H1 (cell line): ENCODE data around the gene KCNH5. TPM values are rescaled to one million over a fixed set of nuclear protein-coding genes. Genes with fewer than 3 reads are reported as not detected.

ENCODE experiments used
- CTCF ChIA-PET: fragments of 300-600 bp; sonication (Branson Sonifier 250); formaldehyde crosslinking; loops from one replicate; lab custom pipeline; 2021; ENCODE audit not compliant: partially characterized antibody; lab: Charles Lee
- POLR2A ChIA-PET: fragments of 300-600 bp; sonication (Branson Sonifier 250); formaldehyde crosslinking; loops from one replicate; lab custom pipeline; 2021; ENCODE audit warnings: inconsistent platforms; ENCODE audit not compliant: partially characterized antibody; lab: Charles Lee
- DNase-seq, 2 experiments: peaks; one replicate each; pipeline versions ENCODE4 v3.0.0 to v3.0.0-alpha.2; 2010 to 2022; ENCODE audit warnings: low spot score in 2 of 2, low read depth in 1 of 2, mixed read lengths in 1 of 2
- FAIRE-seq: peaks from 2 replicates; lab custom pipeline; 2011; peaks lifted over from hg19 to GRCh38; lab: Jason Lieb, UNC
- H2AFZ ChIP-seq: 2 replicates; pipeline ENCODE4 v1.8.1; 2012; ENCODE audit warnings: low read length, inconsistent platforms
- H2AK5ac ChIP-seq: 2 replicates; pipeline ENCODE4 v1.6.1; 2013; ENCODE audit warnings: low read depth, low read length
- H2BK120ac ChIP-seq: replicated peaks from 2 replicates; pipeline ENCODE3; 2013; ENCODE audit warnings: low read depth, low read length, inconsistent platforms
- H2BK12ac ChIP-seq: 2 replicates; pipeline ENCODE4 v1.6.1; 2013; ENCODE audit warnings: low read depth, low read length
- H2BK15ac ChIP-seq: 2 replicates; pipeline ENCODE4 v1.6.1; 2013; ENCODE audit warnings: low read length
- H2BK20ac ChIP-seq: 2 replicates; pipeline ENCODE4 v1.6.1; 2013; ENCODE audit warnings: low read length
- H2BK5ac ChIP-seq: 2 replicates; pipeline ENCODE4 v1.6.1; 2013; ENCODE audit warnings: low read depth, low read length
- H3K14ac ChIP-seq: 2 replicates; pipeline ENCODE4 v1.6.1; 2013; ENCODE audit warnings: inconsistent platforms; ENCODE audit not compliant: insufficient read length
- H3K18ac ChIP-seq: 2 replicates; pipeline ENCODE4 v1.6.1; 2013; ENCODE audit warnings: low read length; ENCODE audit errors: extremely low read depth
- H3K23ac ChIP-seq: 2 replicates; pipeline ENCODE4 v1.6.1; 2013; ENCODE audit warnings: inconsistent platforms; ENCODE audit not compliant: insufficient read length
- H3K23me2 ChIP-seq: 2 replicates; pipeline ENCODE4 v1.6.1; 2013; ENCODE audit warnings: low read depth, low read length
- H3K27ac ChIP-seq: 2 replicates; pipeline ENCODE4 v1.6.1; 2011; ENCODE audit warnings: low read depth, low read length, inconsistent platforms
- H3K27me3 ChIP-seq, 4 experiments: replicated peaks in 1 of 4; 1 replicate in 1 of 4; 2 replicates in 3 of 4; pipeline versions ENCODE4 v1.6.1 to v1.8.1; 2011 to 2013; ENCODE audit warnings: low read length in 3 of 4, mild to moderate bottlenecking in 3 of 4, inconsistent platforms in 2 of 4, mixed read lengths in 2 of 4, moderate library complexity in 1 of 4; ENCODE audit not compliant: control insufficient read depth in 3 of 4, insufficient read depth in 3 of 4; ENCODE audit errors: extremely low read depth in 1 of 4
- H3K36me3 ChIP-seq, 4 experiments: 2 replicates each; pipeline versions ENCODE4 v1.6.1 to v1.8.1; 2011 to 2013; ENCODE audit warnings: mild to moderate bottlenecking in 4 of 4, low read length in 3 of 4, moderate library complexity in 2 of 4, control low read depth in 1 of 4, inconsistent platforms in 1 of 4; ENCODE audit not compliant: insufficient read depth in 4 of 4, control insufficient read depth in 2 of 4
- H3K4ac ChIP-seq: replicated peaks from 2 replicates; pipeline ENCODE3; 2013; ENCODE audit warnings: low read length, low read depth, mixed read lengths, inconsistent platforms; ENCODE audit not compliant: insufficient read length
- H3K4me1 ChIP-seq, 4 experiments: replicated peaks in 1 of 4; 1 replicate in 1 of 4; 2 replicates in 3 of 4; pipeline versions ENCODE4 v1.6.1 to v1.8.1; 2011 to 2013; ENCODE audit warnings: low read length in 3 of 4, inconsistent platforms in 2 of 4, mixed read lengths in 1 of 4; ENCODE audit not compliant: insufficient read depth in 4 of 4, control insufficient read depth in 3 of 4
- H3K4me2 ChIP-seq, 2 experiments: 2 replicates each; pipeline versions ENCODE4 v1.6.1 to v1.8.1; 2011 to 2013; ENCODE audit warnings: low read depth in 2 of 2, low read length in 2 of 2, control low read depth in 1 of 2, inconsistent platforms in 1 of 2, mild to moderate bottlenecking in 1 of 2; ENCODE audit not compliant: insufficient read depth in 1 of 2
- H3K4me3 ChIP-seq, 4 experiments: fragments of 200-600, 300-600 bp in 1 of 4; sonication (generic), shearing (Covaris generic), sonication (Bioruptor Twin) in 1 of 4; 2 replicates each; pipeline versions ENCODE4 v1.5.1 to v1.8.1; 2011 to 2016; ENCODE audit warnings: low read length in 4 of 4, low read depth in 3 of 4, control low read depth in 2 of 4, inconsistent platforms in 2 of 4, mild to moderate bottlenecking in 2 of 4, mixed read lengths in 1 of 4, moderate library complexity in 1 of 4; ENCODE audit not compliant: insufficient read depth in 2 of 4; ENCODE audit errors: extremely low read depth in 1 of 4
- H3K56ac ChIP-seq: replicated peaks from 2 replicates; pipeline ENCODE3; 2013; ENCODE audit warnings: low read depth, mild to moderate bottlenecking, mixed read lengths, low read length, inconsistent platforms; ENCODE audit not compliant: insufficient read length
- H3K79me1 ChIP-seq: 2 replicates; pipeline ENCODE4 v1.6.1; 2013; ENCODE audit warnings: low read depth, low read length, control low read depth
- H3K79me2 ChIP-seq, 2 experiments: 2 replicates each; pipeline versions ENCODE4 v1.6.1 to v1.8.1; 2012 to 2013; ENCODE audit warnings: low read length in 2 of 2, mild to moderate bottlenecking in 2 of 2, inconsistent platforms in 1 of 2; ENCODE audit not compliant: insufficient read depth in 2 of 2, control insufficient read depth in 1 of 2
- H3K9ac ChIP-seq, 4 experiments: replicated peaks in 1 of 4; 1 replicate in 1 of 4; 2 replicates in 3 of 4; pipeline versions ENCODE4 v1.6.1 to v1.8.1; 2011 to 2013; ENCODE audit warnings: low read depth in 3 of 4, low read length in 3 of 4, control low read depth in 2 of 4, mild to moderate bottlenecking in 2 of 4, moderate library complexity in 2 of 4, inconsistent platforms in 1 of 4; ENCODE audit errors: extremely low read depth in 1 of 4
- H3K9me3 ChIP-seq, 2 experiments: 2 replicates each; pipeline versions ENCODE4 v1.6.1 to v1.8.1; 2012 to 2013; ENCODE audit warnings: mild to moderate bottlenecking in 2 of 2, moderate library complexity in 2 of 2, control low read depth in 1 of 2, inconsistent platforms in 1 of 2, low read depth in 1 of 2, low read length in 1 of 2, mixed read lengths in 1 of 2; ENCODE audit not compliant: insufficient read depth in 2 of 2
- H4K20me1 ChIP-seq, 2 experiments: replicated peaks in 1 of 2; 2 replicates each; pipeline versions ENCODE3 to v1.8.1; 2011 to 2013; ENCODE audit warnings: inconsistent platforms in 2 of 2, low read length in 2 of 2, mild to moderate bottlenecking in 1 of 2; ENCODE audit not compliant: insufficient read depth in 2 of 2, control insufficient read depth in 1 of 2
- H4K5ac ChIP-seq: 2 replicates; pipeline ENCODE4 v1.6.1; 2013; ENCODE audit warnings: low read length, low read depth, mixed read lengths, inconsistent platforms; ENCODE audit not compliant: insufficient read length
- H4K8ac ChIP-seq: 2 replicates; pipeline ENCODE4 v1.8.0; 2013; ENCODE audit warnings: mild to moderate bottlenecking, moderate library complexity, low read length, inconsistent platforms; ENCODE audit not compliant: insufficient read depth; ENCODE audit errors: extremely low read depth
- H4K91ac ChIP-seq: replicated peaks from 2 replicates; pipeline ENCODE3; 2013; ENCODE audit warnings: low read length, mixed read lengths, inconsistent platforms; ENCODE audit not compliant: insufficient read length
- EGR1 ChIP-seq: IDR thresholded peaks from 2 replicates; pipeline ENCODE4 v1.6.1; 2011; ENCODE audit warnings: low read depth, low read length, borderline replicate concordance
- POU5F1 ChIP-seq: IDR thresholded peaks from 2 replicates; pipeline ENCODE4 v1.6.1; 2011; ENCODE audit warnings: low read depth, mild to moderate bottlenecking, low read length, moderate library complexity
- RFX5 ChIP-seq: IDR thresholded peaks from 2 replicates; pipeline ENCODE4 v1.6.1; 2011; ENCODE audit warnings: low read depth, low read length, improper control_type of control experiment, borderline replicate concordance
- TAF7 ChIP-seq: optimal IDR thresholded peaks from 2 replicates; pipeline ENCODE3; 2011; ENCODE audit warnings: low read depth, mild to moderate bottlenecking, inconsistent platforms, low read length, moderate library complexity, borderline replicate concordance
- WGBS, 2 experiments: shearing (Covaris generic) in 1 of 2; methylation state at CpG; one replicate each; pipeline versions ENCODE4 v1.1.6 to v1.1.7; 2013 to 2015; ENCODE audit warnings: low lambda C conversion rate in 2 of 2, mixed read lengths in 2 of 2, inconsistent platforms in 1 of 2, low coverage in 1 of 2, missing lambda C conversion rate in 1 of 2; ENCODE audit not compliant: insufficient replicate concordance in 2 of 2, insufficient coverage in 1 of 2, insufficient read length in 1 of 2; ENCODE audit errors: extremely low coverage in 1 of 2, missing lambda C conversion rate in 1 of 2; 5-methylcytosine and 5-hydroxymethylcytosine counted together
- polyA plus RNA-seq, 7 experiments: library from polyadenylated mRNA; depleted of rRNA in 3 of 7; stranded (reverse) in 5 of 7; unstranded in 2 of 7; fragments of >200 nt in 5 of 7; fragments of 200-250 nt in 2 of 7; gene quantifications; 1 replicate in 5 of 7; 2 replicates in 1 of 7; 4 replicates in 1 of 7; pipeline versions ENCODE4 v1.2.1 to v1.2.3, GENCODE V29; 2011 to 2013; ENCODE audit warnings: missing spikeins in 2 of 7, mixed read lengths in 2 of 7
- total RNA-seq: library from RNA; stranded (reverse); fragmentation: NEBNext Ultra II Directional; extraction: Animal tissue kit (Norgen Biotek cat#: 25700); gene quantifications from 2 replicates; pipeline ENCODE4 v1.2.1, GENCODE V29; 2021

Gene KCNH5
- total and polyA plus RNA-seq, 2 of the 8 experiments (the other 6 are each of a cell fraction or from before 2014, with no cell fraction given) = 0.24 to 0.50 TPM

DNA sequence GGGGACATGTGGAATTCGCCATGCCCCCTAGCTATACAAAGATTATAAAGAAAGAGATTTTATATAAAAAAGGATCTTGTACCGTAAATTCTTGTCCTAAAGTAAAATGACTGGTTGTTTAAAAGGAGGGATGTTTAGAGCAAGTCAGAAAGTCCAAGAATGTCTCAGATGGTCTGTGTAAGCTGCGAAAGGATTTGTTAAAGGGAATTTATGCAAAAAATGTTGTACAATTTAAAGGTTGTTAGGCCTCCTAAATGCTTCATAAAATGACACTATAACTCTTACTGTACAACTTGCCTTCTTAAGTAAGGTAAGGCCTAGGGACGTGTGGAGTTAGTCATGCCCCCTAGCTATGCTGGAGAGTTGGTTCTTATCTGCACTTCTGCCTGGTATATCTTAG is 237.6 kb downstream of the KCNH5 start:
- POLR2A ChIA-PET = no interaction called here
- no peaks in the 10 kb centered on the region for H4K20me1 ChIP-seq
- H4K5ac ChIP-seq = no peak overlapping the region
- no peak overlapping the region for H2BK5ac ChIP-seq
- H3K79me1 ChIP-seq = no peaks in the 10 kb centered on the region
- H3K27ac ChIP-seq = no peak overlapping the region
- no peak overlapping the region for H3K14ac ChIP-seq
- TF ChIP-seq POU5F1 (no peak), RFX5 (no peak), TAF7 (no peak), EGR1 (no peak)
- TF ChIP-seq, all 59 proteins: peak for 0
- Histone ChIP-seq H4K91ac (no peak overlapping the region), H3K4me2 (no peak overlapping the region), H3K4ac (no peak overlapping the region), H3K27me3 (peaks cover 0 to 1% (median 0%) of the 10 kb centered on the region in 4 experiments; a peak in 1 of 7 replicates), H3K23me2 (no peaks in the 10 kb centered on the region), H2BK120ac (no peak overlapping the region), H2BK15ac (no peak overlapping the region), H4K8ac (no peak overlapping the region), H2BK20ac (no peak overlapping the region), H3K9ac (no peak overlapping the region), H3K4me1 (no peaks in the 10 kb centered on the region), H3K18ac (no peak overlapping the region), H2BK12ac (no peak overlapping the region), H2AFZ (no peak overlapping the region), H3K9me3 (peaks cover 11 to 20% of the 10 kb centered on the region in 2 experiments), H3K4me3 (no peak overlapping the region), H3K36me3 (no peaks in the 10 kb centered on the region), H2AK5ac (no peak overlapping the region), H3K23ac (no peak overlapping the region), H3K79me2 (no peaks in the 10 kb centered on the region), H3K56ac (no peak overlapping the region)
- CTCF ChIA-PET = no interaction called here
- FAIRE-seq = no peak
- no peak for DNase-seq
- 89% methylated on average over 4 of the region's 4 CpGs; no CpG with 5 or more reads in 1 of the 2 experiments for WGBS, 2 experiments
